ENCODE measurements around the gene GADL1. TPM values are rescaled to one million over a fixed set of nuclear protein-coding genes. Genes with fewer than 3 reads are reported as not detected.

GADL1 gene
- total RNA-seq, 2 donors from 2014 or later: not detected

DNA sequence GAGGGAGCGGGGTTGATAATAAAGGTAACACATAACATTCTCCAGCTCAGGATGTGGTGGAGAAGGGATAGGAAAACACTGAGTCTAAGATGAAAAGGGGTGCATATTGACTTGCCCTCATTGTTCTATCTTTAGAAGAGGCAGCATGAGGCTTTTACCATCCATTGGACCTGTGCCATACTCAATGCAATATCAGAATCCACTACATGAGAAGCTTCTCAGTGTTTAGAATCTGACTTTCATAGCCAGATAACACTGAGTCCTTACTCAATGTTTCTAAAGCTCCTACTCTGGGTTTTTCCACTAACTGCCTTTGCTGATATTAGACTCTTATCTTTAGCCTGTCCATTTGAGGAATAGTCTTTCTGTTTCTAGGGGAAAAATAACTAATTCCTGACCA lies 24.3 kb upstream of the GADL1 start:
- WGBS, 2 donors: 80 to 100% methylated on average over 1 of the region's 1 CpG
- ATAC-seq: no peak
- no peaks in the 10 kb centered on the region for H3K36me3 ChIP-seq (replicated peaks in 1 of 2; ENCODE audit: insufficient read depth in 1 of 2, low read depth in 2 of 2)
- DNase-seq: no peak
- intact Hi-C loops (cut with DNase I): no loop called here
- no peaks in the 10 kb centered on the region for H3K9me3 ChIP-seq
- H3K4me1 ChIP-seq: no peaks in the 10 kb centered on the region
- H3K4me3 ChIP-seq: no peak overlapping the region
- TF ChIP-seq, protein P1, sequence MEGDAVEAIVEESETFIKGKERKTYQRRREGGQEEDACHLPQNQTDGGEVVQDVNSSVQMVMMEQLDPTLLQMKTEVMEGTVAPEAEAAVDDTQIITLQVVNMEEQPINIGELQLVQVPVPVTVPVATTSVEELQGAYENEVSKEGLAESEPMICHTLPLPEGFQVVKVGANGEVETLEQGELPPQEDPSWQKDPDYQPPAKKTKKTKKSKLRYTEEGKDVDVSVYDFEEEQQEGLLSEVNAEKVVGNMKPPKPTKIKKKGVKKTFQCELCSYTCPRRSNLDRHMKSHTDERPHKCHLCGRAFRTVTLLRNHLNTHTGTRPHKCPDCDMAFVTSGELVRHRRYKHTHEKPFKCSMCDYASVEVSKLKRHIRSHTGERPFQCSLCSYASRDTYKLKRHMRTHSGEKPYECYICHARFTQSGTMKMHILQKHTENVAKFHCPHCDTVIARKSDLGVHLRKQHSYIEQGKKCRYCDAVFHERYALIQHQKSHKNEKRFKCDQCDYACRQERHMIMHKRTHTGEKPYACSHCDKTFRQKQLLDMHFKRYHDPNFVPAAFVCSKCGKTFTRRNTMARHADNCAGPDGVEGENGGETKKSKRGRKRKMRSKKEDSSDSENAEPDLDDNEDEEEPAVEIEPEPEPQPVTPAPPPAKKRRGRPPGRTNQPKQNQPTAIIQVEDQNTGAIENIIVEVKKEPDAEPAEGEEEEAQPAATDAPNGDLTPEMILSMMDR (IDR thresholded peaks at IDR 0.05): no peak
- TF ChIP-seq POLR2A (IDR thresholded peaks at IDR 0.05): no peak
- H3K27ac ChIP-seq: no peak overlapping the region
- H3K27me3 ChIP-seq: no peaks in the 10 kb centered on the region

DNA sequence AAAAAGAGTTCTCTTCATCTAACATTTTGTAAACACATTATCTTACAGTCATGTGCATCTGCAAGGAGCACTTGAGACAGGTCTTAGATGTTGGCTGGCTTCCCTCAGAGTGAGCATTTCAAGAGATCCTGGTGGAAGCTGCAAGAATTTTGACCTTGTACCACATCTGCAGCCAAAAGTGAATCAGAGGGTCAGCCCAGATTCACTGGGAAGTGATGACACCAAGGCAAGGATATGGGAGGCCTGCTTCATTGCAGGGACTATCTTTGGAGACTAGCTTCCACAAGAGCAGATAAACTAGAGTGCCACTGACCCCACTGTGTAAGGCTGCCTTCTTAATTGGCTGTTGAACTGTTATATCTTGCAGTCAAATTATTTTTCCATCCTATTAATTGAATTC lies 21.3 kb upstream of the GADL1 start:
- Histone ChIP-seq H3K27me3 (no peaks in the 10 kb centered on the region), H3K36me3 (replicated peaks in 1 of 2; ENCODE audit: insufficient read depth in 1 of 2, low read depth in 2 of 2) (no peaks in the 10 kb centered on the region), H3K9me3 (no peaks in the 10 kb centered on the region), H3K4me3 (no peak overlapping the region), H3K27ac (no peak overlapping the region), H3K4me1 (no peaks in the 10 kb centered on the region)
- TF ChIP-seq, protein P1 (IDR thresholded peaks at IDR 0.05): no peak
- no peak for TF ChIP-seq POLR2A (IDR thresholded peaks at IDR 0.05)
- intact Hi-C loops (cut with DNase I): no loop called here
- peak in 1 of 4 donors; percentile 4 for DNase-seq
- ATAC-seq: no peak

DNA sequence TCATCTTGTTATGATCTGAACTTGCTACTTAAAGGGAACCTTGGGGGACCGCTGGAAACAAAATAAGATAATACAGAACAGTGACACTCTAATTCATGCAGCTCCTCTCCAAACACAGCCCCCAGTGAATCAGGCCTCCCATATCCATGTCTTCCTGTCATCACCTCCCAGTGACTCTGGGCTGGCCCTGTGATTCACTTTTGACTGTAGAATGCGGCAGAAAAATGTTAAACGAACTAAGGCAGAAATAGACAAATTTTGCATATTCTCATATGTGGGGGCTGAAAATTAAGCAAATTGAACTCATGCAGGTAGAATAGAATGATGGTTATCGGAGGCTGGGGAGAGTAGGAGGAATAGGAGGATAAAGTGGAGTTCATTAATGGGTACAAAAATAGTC lies 20.2 kb upstream of the GADL1 start:
- H3K4me1 ChIP-seq: no peaks in the 10 kb centered on the region
- 81 to 85% methylated on average over 4 of the region's 4 CpGs for WGBS, 2 donors
- no peaks in the 10 kb centered on the region for H3K27me3 ChIP-seq
- no peak overlapping the region for H3K4me3 ChIP-seq
- DNase-seq: no peak
- H3K36me3 ChIP-seq (replicated peaks in 1 of 2; ENCODE audit: insufficient read depth in 1 of 2, low read depth in 2 of 2): no peaks in the 10 kb centered on the region
- no peak overlapping the region for H3K27ac ChIP-seq
- no peaks in the 10 kb centered on the region for H3K9me3 ChIP-seq
- TF ChIP-seq POLR2A (IDR thresholded peaks at IDR 0.05): no peak
- TF ChIP-seq, protein P1 (IDR thresholded peaks at IDR 0.05): no peak
- ATAC-seq: no peak
- intact Hi-C loops (cut with DNase I): no loop called here

DNA sequence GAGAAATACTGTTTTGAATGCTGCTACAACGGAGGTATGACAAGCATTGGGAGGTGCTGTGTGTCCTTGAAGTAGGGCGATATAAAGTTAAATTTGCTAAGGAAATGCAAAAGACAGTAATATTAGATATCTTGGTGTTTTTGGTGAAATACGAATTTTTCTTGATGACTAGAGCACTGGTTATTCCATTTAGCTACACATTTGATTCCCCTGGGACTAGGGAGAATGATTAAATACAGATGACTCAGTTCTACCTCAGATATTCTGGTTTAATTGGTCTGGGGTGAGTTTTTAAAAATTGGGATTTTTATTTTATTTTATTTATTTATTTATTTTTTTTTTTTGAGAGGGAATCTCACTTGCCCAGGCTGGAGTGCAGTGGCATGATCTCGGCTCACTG lies 18.7 kb upstream of the GADL1 start:
- no peak overlapping the region for H3K4me3 ChIP-seq
- H3K4me1 ChIP-seq: no peaks in the 10 kb centered on the region
- H3K9me3 ChIP-seq: no peaks in the 10 kb centered on the region
- no peaks in the 10 kb centered on the region for H3K27me3 ChIP-seq
- no peak for TF ChIP-seq POLR2A (IDR thresholded peaks at IDR 0.05)
- TF ChIP-seq, protein P1 (IDR thresholded peaks at IDR 0.05): no peak
- no peaks in the 10 kb centered on the region for H3K36me3 ChIP-seq (replicated peaks in 1 of 2; ENCODE audit: insufficient read depth in 1 of 2, low read depth in 2 of 2)
- WGBS, 2 donors: 60 to 65% methylated on average over 4 of the region's 4 CpGs
- ATAC-seq: no peak
- no peak overlapping the region for H3K27ac ChIP-seq
- intact Hi-C loops (cut with DNase I): no loop called here
- no peak for DNase-seq

- Histone ChIP-seq H3K27ac (no peak overlapping the region), H3K4me1 (no peaks in the 10 kb centered on the region), H3K4me3 (no peak overlapping the region), H3K9me3 (no peaks in the 10 kb centered on the region), H3K36me3 (replicated peaks in 1 of 2; ENCODE audit: insufficient read depth in 1 of 2, low read depth in 2 of 2) (no peaks in the 10 kb centered on the region), H3K27me3 (no peaks in the 10 kb centered on the region)
- DNase-seq (no peak), ATAC-seq (no peak)
- no peak for TF ChIP-seq POLR2A (IDR thresholded peaks at IDR 0.05)
- intact Hi-C loops (cut with DNase I): no loop called here
Observed at GRCh38 chr3:30912301-30912700, 17.8 kb upstream of the GADL1 start.
